Fibroblast of lung (primary cell): ENCODE measurements around the gene TMEM272. TPM values are rescaled to one million over a fixed set of nuclear protein-coding genes. Genes with fewer than 3 reads are reported as not detected.

Experiments used
- DNase-seq, 2 donors: peaks; one replicate each; pipeline versions ENCODE4 v3.0.0 to v3.0.0-alpha.2; 2010; ENCODE audit warnings: low read depth in 2 of 2
- H2AFZ ChIP-seq: 2 replicates; pipeline ENCODE4 v1.5.1; 2012; ENCODE audit warnings: low read length, control low read depth, inconsistent platforms
- H3K27ac ChIP-seq: 2 replicates; pipeline ENCODE4 v1.5.1; 2011; ENCODE audit warnings: low read length, control low read depth; ENCODE audit not compliant: insufficient read depth
- H3K27me3 ChIP-seq: 2 replicates; pipeline ENCODE4 v1.5.1; 2011; ENCODE audit warnings: mild to moderate bottlenecking, low read length; ENCODE audit not compliant: control insufficient read depth, insufficient read depth
- H3K36me3 ChIP-seq: 2 replicates; pipeline ENCODE4 v1.5.1; 2011; ENCODE audit warnings: low read length; ENCODE audit not compliant: control insufficient read depth, insufficient read depth
- H3K4me1 ChIP-seq: 2 replicates; pipeline ENCODE4 v1.5.1; 2011; ENCODE audit warnings: low read length; ENCODE audit not compliant: control insufficient read depth, insufficient read depth; ENCODE audit errors: extremely low read depth
- H3K4me2 ChIP-seq: 2 replicates; pipeline ENCODE4 v1.5.1; 2011; ENCODE audit warnings: low read length, control low read depth; ENCODE audit not compliant: insufficient read depth; ENCODE audit errors: extremely low read depth
- H3K4me3 ChIP-seq, 4 experiments: fragments of 200-600 bp in 1 of 4; sonication (generic) in 1 of 4; replicated peaks in 1 of 4; 2 replicates each; pipeline ENCODE4 v1.5.1; 2011 to 2016; ENCODE audit warnings: low read length in 4 of 4, low read depth in 3 of 4, mild to moderate bottlenecking in 3 of 4, control low read depth in 2 of 4, inconsistent platforms in 1 of 4, mixed read lengths in 1 of 4; ENCODE audit not compliant: insufficient read depth in 1 of 4; ENCODE audit errors: control extremely low read depth in 1 of 4
- H3K79me2 ChIP-seq: 2 replicates; pipeline ENCODE4 v1.5.1; 2012; ENCODE audit warnings: mild to moderate bottlenecking, low read length, inconsistent platforms; ENCODE audit not compliant: control insufficient read depth, insufficient read depth
- H3K9ac ChIP-seq: 2 replicates; pipeline ENCODE4 v1.5.1; 2011; ENCODE audit warnings: mild to moderate bottlenecking, low read length, control low read depth; ENCODE audit not compliant: insufficient read depth
- H3K9me3 ChIP-seq: 2 replicates; pipeline ENCODE4 v1.5.1; 2012; ENCODE audit warnings: low read depth, low read length; ENCODE audit not compliant: control insufficient read depth, insufficient read depth
- H4K20me1 ChIP-seq: 2 replicates; pipeline ENCODE4 v1.5.1; 2011; ENCODE audit warnings: low read length; ENCODE audit not compliant: control insufficient read depth, insufficient read depth; ENCODE audit errors: extremely low read depth
- CTCF ChIP-seq, 2 donors: IDR thresholded peaks in 1 of 2; conservative IDR thresholded peaks in 1 of 2; 1 replicate in 1 of 2; 2 replicates in 1 of 2; pipeline ENCODE4 v1.5.1; 2011 to 2012; ENCODE audit warnings: low read length in 2 of 2, control low read depth in 1 of 2, inconsistent platforms in 1 of 2, low read depth in 1 of 2, mild to moderate bottlenecking in 1 of 2
- EZH2 ChIP-seq: IDR thresholded peaks from 2 replicates; pipeline ENCODE4 v1.5.1; 2012; ENCODE audit warnings: low read length, control low read depth, mild to moderate bottlenecking; ENCODE audit errors: missing control alignments
- polyA plus RNA-seq, 2 donors: library from polyadenylated mRNA; depleted of rRNA in 1 of 2; stranded (reverse) in 1 of 2; unstranded in 1 of 2; fragments of >200 nt; gene quantifications; 2 replicates each; pipeline ENCODE4 v1.2.1, GENCODE V29; 2011 to 2012; ENCODE audit warnings: missing spikeins in 1 of 2
- total RNA-seq: library from RNA; depleted of rRNA; stranded (reverse); fragments of >200 nt; gene quantifications from 2 replicates; pipeline ENCODE4 v1.2.1, GENCODE V29; 2014

The TMEM272 gene
- total and polyA plus RNA-seq, 2 donors (not counting 1 experiment from before 2014, with no cell fraction given): not detected

- Histone ChIP-seq H3K4me3 (no peak overlapping the region), H4K20me1 (no peaks in the 10 kb centered on the region), H3K27me3 (peaks cover 11% of the 10 kb centered on the region), H3K4me2 (no peak overlapping the region), H2AFZ (no peak overlapping the region), H3K79me2 (no peaks in the 10 kb centered on the region), H3K4me1 (no peaks in the 10 kb centered on the region), H3K36me3 (no peaks in the 10 kb centered on the region), H3K9me3 (no peaks in the 10 kb centered on the region), H3K27ac (no peak overlapping the region), H3K9ac (no peak overlapping the region)
- DNase-seq: no peak
- TF ChIP-seq EZH2 (no peak), CTCF (conservative IDR thresholded peaks at IDR 0.05 in 1 of 2, IDR thresholded peaks at IDR 0.05 in 1 of 2; ENCODE audit: low read depth in 1 of 2, low read length in 2 of 2) (no peak)
Measured at GRCh38 chr13:51870616-51871015, 25.6 kb upstream of the TMEM272 start.

GRCh38 chr13:51869916-51870315, 24.9 kb upstream of the TMEM272 start:
- no peak for DNase-seq
- no peaks in the 10 kb centered on the region for H3K4me1 ChIP-seq

GRCh38 chr13:51867062-51867461, 22.1 kb upstream of the TMEM272 start:
- H3K9ac ChIP-seq: no peak overlapping the region
- no peak overlapping the region for H3K4me2 ChIP-seq

More at GRCh38 chr13:51869916-51870315, 24.9 kb upstream of the TMEM272 start:
- no peak overlapping the region for H3K9ac ChIP-seq
- TF ChIP-seq CTCF (conservative IDR thresholded peaks at IDR 0.05 in 1 of 2, IDR thresholded peaks at IDR 0.05 in 1 of 2; ENCODE audit: low read depth in 1 of 2, low read length in 2 of 2) (no peak), EZH2 (no peak)
- no peak overlapping the region for H3K4me2 ChIP-seq
- H3K36me3 ChIP-seq: no peaks in the 10 kb centered on the region
- H3K9me3 ChIP-seq: no peaks in the 10 kb centered on the region
- no peaks in the 10 kb centered on the region for H3K79me2 ChIP-seq
- H3K4me3 ChIP-seq: no peak overlapping the region
- H3K27ac ChIP-seq: no peak overlapping the region
- peaks cover 11% of the 10 kb centered on the region for H3K27me3 ChIP-seq
- no peaks in the 10 kb centered on the region for H4K20me1 ChIP-seq
- no peak overlapping the region for H2AFZ ChIP-seq

More at GRCh38 chr13:51867062-51867461, 22.1 kb upstream of the TMEM272 start:
- TF ChIP-seq CTCF (conservative IDR thresholded peaks at IDR 0.05 in 1 of 2, IDR thresholded peaks at IDR 0.05 in 1 of 2; ENCODE audit: low read depth in 1 of 2, low read length in 2 of 2) (no peak), EZH2 (no peak)
- H3K9me3 ChIP-seq: no peaks in the 10 kb centered on the region
- no peak overlapping the region for H2AFZ ChIP-seq
- H3K36me3 ChIP-seq: no peaks in the 10 kb centered on the region
- no peaks in the 10 kb centered on the region for H3K4me1 ChIP-seq
- no peak overlapping the region for H3K27ac ChIP-seq
- no peaks in the 10 kb centered on the region for H4K20me1 ChIP-seq
- no peaks in the 10 kb centered on the region for H3K79me2 ChIP-seq
- no peak overlapping the region for H3K4me3 ChIP-seq
- DNase-seq: no peak
- peaks cover 6% of the 10 kb centered on the region for H3K27me3 ChIP-seq
